WTC11 (cell line): ENCODE results near the gene SVEP1. TPM values are rescaled to one million over a fixed set of nuclear protein-coding genes. Genes with fewer than 3 reads are reported as not detected.

Source experiments
- ATAC-seq: fragments of 200-7000 bp; cut with Tn5 transposase; 2 replicates; pipeline ENCODE4 v1.10.0; 2021; ENCODE audit warnings: mild to moderate bottlenecking, moderate library complexity
- CTCF ChIA-PET: fragments of 300-600 bp; sonication (Branson Sonifier 250); formaldehyde crosslinking; loops from one replicate; lab custom pipeline; 2021; ENCODE audit warnings: antibody characterized with exemption; lab: Charles Lee
- POLR2A ChIA-PET: fragments of 350-600 bp; sonication (Branson Sonifier 250); formaldehyde crosslinking; loops from one replicate; lab custom pipeline; 2021; ENCODE audit warnings: antibody characterized with exemption; lab: Charles Lee
- DNase-seq: peaks from one replicate; pipeline ENCODE4 v3.0.0; 2021; ENCODE audit warnings: low spot score
- H3K27ac Mint-ChIP-seq: 2 replicates; pipeline ENCODE4 v1.8.0; 2021; ENCODE audit warnings: mixed read lengths
- H3K27me3 Mint-ChIP-seq: 2 replicates; pipeline ENCODE4 v1.8.0; 2021; ENCODE audit warnings: low read depth, mild to moderate bottlenecking, moderate library complexity, mixed read lengths
- H3K36me3 Mint-ChIP-seq: 2 replicates; pipeline ENCODE4 v1.8.0; 2021; ENCODE audit warnings: mixed read lengths
- H3K4me1 Mint-ChIP-seq: 2 replicates; pipeline ENCODE4 v1.8.0; 2022; ENCODE audit warnings: mixed read lengths
- H3K4me3 Mint-ChIP-seq: 2 replicates; pipeline ENCODE4 v1.8.0; 2021; ENCODE audit warnings: mild to moderate bottlenecking, moderate library complexity, mixed read lengths
- H3K9me3 Mint-ChIP-seq: 2 replicates; pipeline ENCODE4 v1.8.0; 2021; ENCODE audit warnings: mixed read lengths
- AR ChIP-seq: fragments of 250-450 bp; sonication (Bioruptor Pico); IDR thresholded peaks from 2 replicates; pipeline ENCODE4 v1.9.0; 2021; ENCODE audit warnings: mild to moderate bottlenecking
- ATF6 ChIP-seq: sonication (generic); formaldehyde crosslinking; IDR thresholded peaks from 2 replicates; pipeline ENCODE4 v1.8.1; 2023; ENCODE audit warnings: mild to moderate bottlenecking, missing genetic modification reagents
- GTF2I ChIP-seq: fragments of 250-450 bp; sonication (Bioruptor Pico); conservative IDR thresholded peaks from 2 replicates; pipeline ENCODE4 v1.4.0; 2021; ENCODE audit warnings: mild to moderate bottlenecking
- KAT7 ChIP-seq: sonication (generic); formaldehyde crosslinking; IDR thresholded peaks from 2 replicates; pipeline ENCODE4 v1.8.1; 2023; ENCODE audit warnings: missing genetic modification reagents, mild to moderate bottlenecking, borderline replicate concordance
- MXD4 ChIP-seq: fragments of 250-450 bp; sonication (Bioruptor Pico); IDR thresholded peaks from 2 replicates; pipeline ENCODE4 v1.8.0; 2021; ENCODE audit warnings: mild to moderate bottlenecking, moderate library complexity, borderline replicate concordance
- NFE2L1 ChIP-seq: sonication (generic); formaldehyde crosslinking; IDR thresholded peaks from 2 replicates; pipeline ENCODE4 v1.8.1; 2023; ENCODE audit warnings: missing genetic modification reagents
- NFYB ChIP-seq: sonication (generic); formaldehyde crosslinking; conservative IDR thresholded peaks from 2 replicates; pipeline ENCODE4 v1.8.0; 2022; ENCODE audit warnings: low read depth, missing genetic modification reagents
- NR3C1 ChIP-seq: sonication (generic); formaldehyde crosslinking; conservative IDR thresholded peaks from 2 replicates; pipeline ENCODE4 v1.8.1; 2023; ENCODE audit warnings: low read depth, mild to moderate bottlenecking, missing genetic modification reagents
- SMAD3 ChIP-seq: sonication (generic); formaldehyde crosslinking; IDR thresholded peaks from 2 replicates; pipeline ENCODE4 v1.8.0; 2022; ENCODE audit warnings: missing genetic modification reagents, mild to moderate bottlenecking, borderline replicate concordance
- SP1 ChIP-seq: sonication (generic); formaldehyde crosslinking; conservative IDR thresholded peaks from 2 replicates; pipeline ENCODE4 v1.8.1; 2022; ENCODE audit warnings: missing genetic modification reagents
- STAT6 ChIP-seq: sonication (generic); formaldehyde crosslinking; conservative IDR thresholded peaks from 2 replicates; pipeline ENCODE4 v1.8.1; 2023; ENCODE audit warnings: mild to moderate bottlenecking, low read depth, missing genetic modification reagents, moderate library complexity
- TP53 ChIP-seq: sonication (generic); formaldehyde crosslinking; IDR thresholded peaks from 2 replicates; pipeline ENCODE4 v1.8.1; 2023; ENCODE audit warnings: mild to moderate bottlenecking, missing genetic modification reagents
- ZNF219 ChIP-seq: sonication (generic); formaldehyde crosslinking; IDR thresholded peaks from 2 replicates; pipeline ENCODE4 v1.8.0; 2023; ENCODE audit warnings: missing genetic modification reagents, mild to moderate bottlenecking, borderline replicate concordance
- total RNA-seq: library from RNA; stranded (reverse); gene quantifications from 3 replicates; pipeline ENCODE4 v1.2.3, GENCODE V29; 2021
- TF ChIP-seq, protein P1 (sequence below): fragments of 250-450 bp; sonication (Bioruptor Pico); IDR thresholded peaks from 2 replicates; pipeline ENCODE4 v1.9.0; 2021; ENCODE audit warnings: moderate library complexity, mild to moderate bottlenecking, inconsistent platforms, borderline replicate concordance
- TF ChIP-seq, protein P2 (sequence below): sonication (generic); formaldehyde crosslinking; IDR thresholded peaks from 2 replicates; pipeline ENCODE4 v1.8.1; 2023; ENCODE audit warnings: mild to moderate bottlenecking, missing genetic modification reagents, borderline replicate concordance
- TF ChIP-seq, protein P3 (sequence below): sonication (generic); formaldehyde crosslinking; IDR thresholded peaks from 2 replicates; pipeline ENCODE4 v1.8.1; 2022; ENCODE audit warnings: low read depth, missing genetic modification reagents, borderline replicate concordance
- TF ChIP-seq, protein P4 (sequence below): sonication (generic); formaldehyde crosslinking; IDR thresholded peaks from 2 replicates; pipeline ENCODE4 v1.8.0; 2022; ENCODE audit warnings: missing genetic modification reagents

The SVEP1 gene
- total RNA-seq, 1 experiment from 2014 or later = 0.74 TPM

DNA sequence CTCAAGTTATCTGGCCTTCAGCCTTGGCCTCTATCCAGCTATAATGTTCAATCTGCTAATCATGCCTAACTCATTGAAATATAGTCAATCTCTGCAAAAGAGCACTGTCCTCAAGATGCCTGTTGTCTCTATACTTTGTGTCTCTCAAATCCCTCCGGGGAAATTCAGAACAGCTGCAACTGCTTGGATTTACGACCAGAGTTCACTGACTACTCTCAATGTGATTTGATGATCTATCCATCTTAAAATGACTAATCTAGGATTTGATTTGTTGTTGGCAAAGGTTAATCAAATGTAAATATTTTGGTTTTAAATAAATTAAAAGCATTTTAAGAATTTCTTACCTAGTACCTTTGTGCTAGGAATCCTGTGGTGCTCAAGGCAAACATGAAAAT, 40.9 kb downstream of the SVEP1 start (continued):
- TF ChIP-seq, protein P1, sequence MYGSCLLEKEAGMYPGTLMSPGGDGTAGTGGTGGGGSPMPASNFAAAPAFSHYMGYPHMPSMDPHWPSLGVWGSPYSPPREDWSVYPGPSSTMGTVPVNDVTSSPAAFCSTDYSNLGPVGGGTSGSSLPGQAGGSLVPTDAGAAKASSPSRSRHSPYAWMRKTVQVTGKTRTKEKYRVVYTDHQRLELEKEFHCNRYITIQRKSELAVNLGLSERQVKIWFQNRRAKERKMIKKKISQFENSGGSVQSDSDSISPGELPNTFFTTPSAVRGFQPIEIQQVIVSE (CRISPR knock-in tag) = no peak
- no peak for TF ChIP-seq TP53 (CRISPR knock-in tag)
- no peak for TF ChIP-seq NFYB (CRISPR knock-in tag)
- no peak for TF ChIP-seq ATF6 (CRISPR knock-in tag)
- TF ChIP-seq, all 79 proteins: peak for 0

DNA sequence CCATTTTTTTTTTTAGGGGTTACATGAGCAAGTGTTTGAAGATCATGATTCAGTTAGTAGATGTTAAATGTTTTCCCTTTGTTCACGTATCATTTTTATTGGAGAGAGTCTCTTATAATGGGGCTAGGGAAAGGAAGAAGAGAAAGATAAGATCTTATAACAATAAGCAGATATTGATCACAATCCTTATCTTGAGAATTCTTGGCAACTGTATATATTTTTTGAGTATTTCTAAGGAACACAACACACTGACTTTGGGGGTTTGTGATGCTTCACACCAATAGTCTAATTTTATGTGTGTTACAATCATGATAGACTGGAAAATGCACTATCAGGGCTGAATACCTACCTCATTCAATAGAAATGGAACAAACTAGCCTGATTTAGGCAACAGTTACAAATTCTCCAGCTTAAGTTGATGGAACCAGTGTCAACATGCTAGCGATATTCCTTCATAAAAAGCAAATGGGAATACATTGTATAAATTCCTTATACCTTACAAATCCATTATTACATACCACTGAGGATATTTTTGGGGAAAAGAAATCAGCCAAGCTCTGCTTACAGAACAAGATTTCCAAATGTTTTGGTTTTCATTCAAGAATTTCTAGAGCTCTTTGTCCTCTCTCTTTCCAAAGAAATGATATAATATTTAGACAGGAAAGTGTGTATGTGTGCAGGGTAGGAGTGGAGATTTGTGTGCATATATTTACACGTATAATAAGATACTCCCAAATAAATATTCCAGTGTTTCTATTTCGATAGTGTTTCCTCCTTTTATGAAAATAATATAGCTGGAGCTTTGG, 41.5 kb downstream of the SVEP1 start:
- no peak for ATAC-seq
- TF ChIP-seq, protein P2, sequence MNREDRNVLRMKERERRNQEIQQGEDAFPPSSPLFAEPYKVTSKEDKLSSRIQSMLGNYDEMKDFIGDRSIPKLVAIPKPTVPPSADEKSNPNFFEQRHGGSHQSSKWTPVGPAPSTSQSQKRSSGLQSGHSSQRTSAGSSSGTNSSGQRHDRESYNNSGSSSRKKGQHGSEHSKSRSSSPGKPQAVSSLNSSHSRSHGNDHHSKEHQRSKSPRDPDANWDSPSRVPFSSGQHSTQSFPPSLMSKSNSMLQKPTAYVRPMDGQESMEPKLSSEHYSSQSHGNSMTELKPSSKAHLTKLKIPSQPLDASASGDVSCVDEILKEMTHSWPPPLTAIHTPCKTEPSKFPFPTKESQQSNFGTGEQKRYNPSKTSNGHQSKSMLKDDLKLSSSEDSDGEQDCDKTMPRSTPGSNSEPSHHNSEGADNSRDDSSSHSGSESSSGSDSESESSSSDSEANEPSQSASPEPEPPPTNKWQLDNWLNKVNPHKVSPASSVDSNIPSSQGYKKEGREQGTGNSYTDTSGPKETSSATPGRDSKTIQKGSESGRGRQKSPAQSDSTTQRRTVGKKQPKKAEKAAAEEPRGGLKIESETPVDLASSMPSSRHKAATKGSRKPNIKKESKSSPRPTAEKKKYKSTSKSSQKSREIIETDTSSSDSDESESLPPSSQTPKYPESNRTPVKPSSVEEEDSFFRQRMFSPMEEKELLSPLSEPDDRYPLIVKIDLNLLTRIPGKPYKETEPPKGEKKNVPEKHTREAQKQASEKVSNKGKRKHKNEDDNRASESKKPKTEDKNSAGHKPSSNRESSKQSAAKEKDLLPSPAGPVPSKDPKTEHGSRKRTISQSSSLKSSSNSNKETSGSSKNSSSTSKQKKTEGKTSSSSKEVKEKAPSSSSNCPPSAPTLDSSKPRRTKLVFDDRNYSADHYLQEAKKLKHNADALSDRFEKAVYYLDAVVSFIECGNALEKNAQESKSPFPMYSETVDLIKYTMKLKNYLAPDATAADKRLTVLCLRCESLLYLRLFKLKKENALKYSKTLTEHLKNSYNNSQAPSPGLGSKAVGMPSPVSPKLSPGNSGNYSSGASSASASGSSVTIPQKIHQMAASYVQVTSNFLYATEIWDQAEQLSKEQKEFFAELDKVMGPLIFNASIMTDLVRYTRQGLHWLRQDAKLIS (CRISPR knock-in tag) = no peak
- TF ChIP-seq NFE2L1 (no peak), GTF2I (CRISPR knock-in tag) (no peak), NR3C1 (no peak), AR (CRISPR knock-in tag) (no peak), SMAD3 (CRISPR knock-in tag) (no peak), STAT6 (no peak), SP1 (CRISPR knock-in tag) (no peak), ZNF219 (CRISPR knock-in tag) (no peak), MXD4 (CRISPR knock-in tag) (no peak), KAT7 (CRISPR knock-in tag) (no peak)
- TF ChIP-seq, protein P3, sequence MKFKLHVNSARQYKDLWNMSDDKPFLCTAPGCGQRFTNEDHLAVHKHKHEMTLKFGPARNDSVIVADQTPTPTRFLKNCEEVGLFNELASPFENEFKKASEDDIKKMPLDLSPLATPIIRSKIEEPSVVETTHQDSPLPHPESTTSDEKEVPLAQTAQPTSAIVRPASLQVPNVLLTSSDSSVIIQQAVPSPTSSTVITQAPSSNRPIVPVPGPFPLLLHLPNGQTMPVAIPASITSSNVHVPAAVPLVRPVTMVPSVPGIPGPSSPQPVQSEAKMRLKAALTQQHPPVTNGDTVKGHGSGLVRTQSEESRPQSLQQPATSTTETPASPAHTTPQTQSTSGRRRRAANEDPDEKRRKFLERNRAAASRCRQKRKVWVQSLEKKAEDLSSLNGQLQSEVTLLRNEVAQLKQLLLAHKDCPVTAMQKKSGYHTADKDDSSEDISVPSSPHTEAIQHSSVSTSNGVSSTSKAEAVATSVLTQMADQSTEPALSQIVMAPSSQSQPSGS (CRISPR knock-in tag) = no peak
- TF ChIP-seq, protein P4, sequence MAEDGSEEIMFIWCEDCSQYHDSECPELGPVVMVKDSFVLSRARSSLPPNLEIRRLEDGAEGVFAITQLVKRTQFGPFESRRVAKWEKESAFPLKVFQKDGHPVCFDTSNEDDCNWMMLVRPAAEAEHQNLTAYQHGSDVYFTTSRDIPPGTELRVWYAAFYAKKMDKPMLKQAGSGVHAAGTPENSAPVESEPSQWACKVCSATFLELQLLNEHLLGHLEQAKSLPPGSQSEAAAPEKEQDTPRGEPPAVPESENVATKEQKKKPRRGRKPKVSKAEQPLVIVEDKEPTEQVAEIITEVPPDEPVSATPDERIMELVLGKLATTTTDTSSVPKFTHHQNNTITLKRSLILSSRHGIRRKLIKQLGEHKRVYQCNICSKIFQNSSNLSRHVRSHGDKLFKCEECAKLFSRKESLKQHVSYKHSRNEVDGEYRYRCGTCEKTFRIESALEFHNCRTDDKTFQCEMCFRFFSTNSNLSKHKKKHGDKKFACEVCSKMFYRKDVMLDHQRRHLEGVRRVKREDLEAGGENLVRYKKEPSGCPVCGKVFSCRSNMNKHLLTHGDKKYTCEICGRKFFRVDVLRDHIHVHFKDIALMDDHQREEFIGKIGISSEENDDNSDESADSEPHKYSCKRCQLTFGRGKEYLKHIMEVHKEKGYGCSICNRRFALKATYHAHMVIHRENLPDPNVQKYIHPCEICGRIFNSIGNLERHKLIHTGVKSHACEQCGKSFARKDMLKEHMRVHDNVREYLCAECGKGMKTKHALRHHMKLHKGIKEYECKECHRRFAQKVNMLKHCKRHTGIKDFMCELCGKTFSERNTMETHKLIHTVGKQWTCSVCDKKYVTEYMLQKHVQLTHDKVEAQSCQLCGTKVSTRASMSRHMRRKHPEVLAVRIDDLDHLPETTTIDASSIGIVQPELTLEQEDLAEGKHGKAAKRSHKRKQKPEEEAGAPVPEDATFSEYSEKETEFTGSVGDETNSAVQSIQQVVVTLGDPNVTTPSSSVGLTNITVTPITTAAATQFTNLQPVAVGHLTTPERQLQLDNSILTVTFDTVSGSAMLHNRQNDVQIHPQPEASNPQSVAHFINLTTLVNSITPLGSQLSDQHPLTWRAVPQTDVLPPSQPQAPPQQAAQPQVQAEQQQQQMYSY (CRISPR knock-in tag) = no peak
- DNase-seq = no peak
- POLR2A ChIA-PET = no interaction called here
- CTCF ChIA-PET = interaction anchor here (0.6 kb wide), 1 partner anchor 281 kb away, joined by 3 read pairs; no protein-coding TSS in a partner anchor
- Mint-ChIP-seq H3K27ac (no peak overlapping the region), H3K27me3 (no peaks in the 10 kb centered on the region), H3K4me3 (no peak overlapping the region), H3K4me1 (no peaks in the 10 kb centered on the region), H3K36me3 (peaks cover 4% of the 10 kb centered on the region; the same call in 1 of the 2 replicates), H3K9me3 (peaks cover 17% of the 10 kb centered on the region)
